ENCODE measurements around the gene CEP350. TPM values are rescaled to one million over a fixed set of nuclear protein-coding genes. Genes with fewer than 3 reads are reported as not detected.
A peak's percentile ranks its signal among the peaks of the same experiment; 100 is the strongest.

CEP350 gene
- total and polyA plus RNA-seq, 2 experiments from 2014 or later = 19.0 to 72.6 TPM

DNA sequence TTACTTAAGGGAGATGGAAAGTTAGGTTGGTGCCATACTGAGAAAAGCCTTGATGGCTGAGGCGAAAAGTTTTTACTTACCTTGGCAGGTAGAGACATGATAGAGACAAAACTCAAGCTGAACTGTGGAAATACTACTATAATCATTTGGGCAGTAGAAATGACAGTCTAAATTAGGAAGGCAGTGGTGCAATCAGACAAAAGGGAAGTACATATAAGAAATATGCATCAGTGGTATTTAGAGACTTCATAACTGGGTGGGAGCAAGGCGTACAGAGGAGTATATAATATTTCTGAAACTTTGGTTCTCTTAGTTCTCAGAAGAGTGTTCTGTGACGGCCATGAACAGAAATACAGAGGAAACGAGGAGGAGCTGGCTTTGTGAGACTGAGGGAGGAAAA, 2.4 kb upstream of the CEP350 start:
- Histone ChIP-seq H3K4me2 (no peak overlapping the region), H3K4me3 (no peak overlapping the region), H3K4me1 (ENCODE audit: insufficient read depth) (peaks cover 11% of the 10 kb centered on the region), H4K20me1 (ENCODE audit: insufficient read depth, poor library complexity, severe bottlenecking) (peaks cover 18% of the 10 kb centered on the region), H3K36me3 (replicated peaks; ENCODE audit: insufficient read depth, low read depth) (no peaks in the 10 kb centered on the region), H3K79me2 (peaks cover 24% of the 10 kb centered on the region), H3K9me2 (replicated peaks; ENCODE audit: insufficient read depth) (no peaks in the 10 kb centered on the region), H3K27ac (no peak overlapping the region), H2AFZ (no peak overlapping the region), H3K27me3 (no peaks in the 10 kb centered on the region), H3K9me3 (ENCODE audit: low read depth) (no peaks in the 10 kb centered on the region)
- TF ChIP-seq, protein P1, sequence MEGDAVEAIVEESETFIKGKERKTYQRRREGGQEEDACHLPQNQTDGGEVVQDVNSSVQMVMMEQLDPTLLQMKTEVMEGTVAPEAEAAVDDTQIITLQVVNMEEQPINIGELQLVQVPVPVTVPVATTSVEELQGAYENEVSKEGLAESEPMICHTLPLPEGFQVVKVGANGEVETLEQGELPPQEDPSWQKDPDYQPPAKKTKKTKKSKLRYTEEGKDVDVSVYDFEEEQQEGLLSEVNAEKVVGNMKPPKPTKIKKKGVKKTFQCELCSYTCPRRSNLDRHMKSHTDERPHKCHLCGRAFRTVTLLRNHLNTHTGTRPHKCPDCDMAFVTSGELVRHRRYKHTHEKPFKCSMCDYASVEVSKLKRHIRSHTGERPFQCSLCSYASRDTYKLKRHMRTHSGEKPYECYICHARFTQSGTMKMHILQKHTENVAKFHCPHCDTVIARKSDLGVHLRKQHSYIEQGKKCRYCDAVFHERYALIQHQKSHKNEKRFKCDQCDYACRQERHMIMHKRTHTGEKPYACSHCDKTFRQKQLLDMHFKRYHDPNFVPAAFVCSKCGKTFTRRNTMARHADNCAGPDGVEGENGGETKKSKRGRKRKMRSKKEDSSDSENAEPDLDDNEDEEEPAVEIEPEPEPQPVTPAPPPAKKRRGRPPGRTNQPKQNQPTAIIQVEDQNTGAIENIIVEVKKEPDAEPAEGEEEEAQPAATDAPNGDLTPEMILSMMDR (IDR thresholded peaks at IDR 0.05; ENCODE audit: poor library complexity) = no peak
- TF ChIP-seq EZH2phosphoT487 (IDR thresholded peaks at IDR 0.05; ENCODE audit: low read depth, severe bottlenecking, unreplicated experiment) = no peak
- no peak for TF ChIP-seq EZH2 (IDR thresholded peaks at IDR 0.05; ENCODE audit: borderline replicate concordance)
- 94% methylated on average over 4 of the region's 4 CpGs for WGBS (ENCODE audit: low lambda C conversion rate, missing lambda C conversion rate)
- DNase-seq (ENCODE audit: low spot score) = no peak

DNA sequence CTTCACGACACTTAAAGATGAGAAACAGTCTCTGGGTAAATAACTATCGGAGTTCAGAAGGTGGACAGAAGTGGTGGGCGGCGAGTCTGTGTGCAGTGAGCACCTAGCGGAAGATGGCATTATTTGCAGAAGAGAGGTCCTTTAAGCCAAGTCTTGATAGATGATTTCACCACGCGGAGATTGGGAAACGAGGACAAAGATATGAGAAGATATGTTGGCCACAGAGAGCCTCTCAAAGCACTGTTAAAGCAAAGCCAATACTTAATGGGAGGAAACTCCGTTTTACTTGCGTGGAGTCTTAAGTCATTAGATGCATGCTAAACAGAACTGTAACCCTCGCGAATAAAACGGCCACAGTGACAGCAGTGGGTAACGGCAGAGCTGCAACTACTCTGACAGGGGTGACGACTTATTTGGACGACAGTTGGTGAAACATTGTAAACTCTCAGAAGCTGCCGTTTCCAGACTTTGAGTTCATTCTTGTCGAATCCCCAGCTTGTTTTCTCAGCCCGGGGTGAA, 577 bp upstream of the CEP350 start:
- Histone ChIP-seq H3K4me1 (ENCODE audit: insufficient read depth) (peaks cover 15% of the 10 kb centered on the region), H3K9me2 (replicated peaks; ENCODE audit: insufficient read depth) (no peaks in the 10 kb centered on the region), H3K79me2 (peaks cover 42% of the 10 kb centered on the region), H3K27me3 (no peaks in the 10 kb centered on the region), H2AFZ (peak overlapping the region; percentile 65), H3K9me3 (ENCODE audit: low read depth) (no peaks in the 10 kb centered on the region), H3K36me3 (replicated peaks; ENCODE audit: insufficient read depth, low read depth) (no peaks in the 10 kb centered on the region), H3K4me2 (peak overlapping the region; percentile 75), H3K27ac (peak overlapping the region; percentile 87), H4K20me1 (ENCODE audit: insufficient read depth, poor library complexity, severe bottlenecking) (peaks cover 22% of the 10 kb centered on the region), H3K4me3 (peak overlapping the region; percentile 44)
- WGBS (ENCODE audit: low lambda C conversion rate, missing lambda C conversion rate) = 2% methylated on average over 19 of the region's 19 CpGs
- no peak for TF ChIP-seq EZH2phosphoT487 (IDR thresholded peaks at IDR 0.05; ENCODE audit: low read depth, severe bottlenecking, unreplicated experiment)
- TF ChIP-seq, protein P1 (IDR thresholded peaks at IDR 0.05; ENCODE audit: poor library complexity) = no peak
- TF ChIP-seq EZH2 (IDR thresholded peaks at IDR 0.05; ENCODE audit: borderline replicate concordance) = no peak
- peak; percentile 55 for DNase-seq (ENCODE audit: low spot score)

- H3K27me3 ChIP-seq = no peaks in the 10 kb centered on the region
- H3K4me2 ChIP-seq = peak overlapping the region; percentile 92
- DNase-seq (ENCODE audit: low spot score) = no peak
- H3K36me3 ChIP-seq (replicated peaks; ENCODE audit: insufficient read depth, low read depth) = no peaks in the 10 kb centered on the region
- no peaks in the 10 kb centered on the region for H3K9me2 ChIP-seq (replicated peaks; ENCODE audit: insufficient read depth)
- WGBS (ENCODE audit: low lambda C conversion rate, missing lambda C conversion rate) = 1% methylated on average over 10 of the region's 10 CpGs
- peak overlapping the region; percentile 71 for H3K4me3 ChIP-seq
- H3K79me2 ChIP-seq = peaks cover 55% of the 10 kb centered on the region
- peaks cover 15% of the 10 kb centered on the region for H3K4me1 ChIP-seq (ENCODE audit: insufficient read depth)
- peak overlapping the region; percentile 94 for H3K27ac ChIP-seq
- H4K20me1 ChIP-seq (ENCODE audit: insufficient read depth, poor library complexity, severe bottlenecking) = peaks cover 22% of the 10 kb centered on the region
- TF ChIP-seq, protein P1 (IDR thresholded peaks at IDR 0.05; ENCODE audit: poor library complexity) = no peak
- TF ChIP-seq EZH2 (IDR thresholded peaks at IDR 0.05; ENCODE audit: borderline replicate concordance) = no peak
- no peak for TF ChIP-seq EZH2phosphoT487 (IDR thresholded peaks at IDR 0.05; ENCODE audit: low read depth, severe bottlenecking, unreplicated experiment)
- peak overlapping the region; percentile 78 for H2AFZ ChIP-seq
- H3K9me3 ChIP-seq (ENCODE audit: low read depth) = no peaks in the 10 kb centered on the region
Measured at GRCh38 chr1:179955287-179955680, 674 bp downstream of the CEP350 start.
